ENCODE measurements around the gene FABP7.
"Not testable (repeated sequence)": the region's sequence is repeated elsewhere in the genome, so short reads cannot be mapped to it uniquely, and the experiment has no call there.

Gene FABP7

GRCh38 chr6:122736163-122736562 lies 43.4 kb upstream of the FABP7 start:
- H3K4me3 ChIP-seq (ENCODE audit: low read depth, low read length): no peak overlapping the region
- TF ChIP-seq CTCF (IDR thresholded peaks at IDR 0.05; ENCODE audit: low read depth, low read length): no peak
- DNase-seq (ENCODE audit: low read depth, low spot score): no peak
- in situ Hi-C loops (cut with HindIII; ENCODE audit: low sequenced_read_pairs): no loop called here

GRCh38 chr6:122736616-122737015 lies 42.9 kb upstream of the FABP7 start:
- in situ Hi-C loops (cut with HindIII; ENCODE audit: low sequenced_read_pairs): no loop called here
- no peak for DNase-seq (ENCODE audit: low read depth, low spot score)
- TF ChIP-seq CTCF (IDR thresholded peaks at IDR 0.05; ENCODE audit: low read depth, low read length): no peak
- no peak overlapping the region for H3K4me3 ChIP-seq (ENCODE audit: low read depth, low read length)

GRCh38 chr6:122740091-122740490 lies 39.4 kb upstream of the FABP7 start:
- no peak overlapping the region for H3K4me3 ChIP-seq (ENCODE audit: low read depth, low read length)
- DNase-seq (ENCODE audit: low read depth, low spot score): no peak
- TF ChIP-seq CTCF (IDR thresholded peaks at IDR 0.05; ENCODE audit: low read depth, low read length): no peak
- in situ Hi-C loops (cut with HindIII; ENCODE audit: low sequenced_read_pairs): no loop called here

GRCh38 chr6:122740936-122741335 lies 38.6 kb upstream of the FABP7 start:
- no peak for TF ChIP-seq CTCF (IDR thresholded peaks at IDR 0.05; ENCODE audit: low read depth, low read length)
- in situ Hi-C loops (cut with HindIII; ENCODE audit: low sequenced_read_pairs): no loop called here
- no peak for DNase-seq (ENCODE audit: low read depth, low spot score)
- H3K4me3 ChIP-seq (ENCODE audit: low read depth, low read length): no peak overlapping the region

- H3K4me3 ChIP-seq (ENCODE audit: low read depth, low read length); in situ Hi-C loops (cut with HindIII; ENCODE audit: low sequenced_read_pairs); DNase-seq (ENCODE audit: low read depth, low spot score): not testable (repeated sequence)
- TF ChIP-seq CTCF (IDR thresholded peaks at IDR 0.05; ENCODE audit: low read depth, low read length): peak; percentile 47
These were observed 35.3 kb upstream of the FABP7 start for GRCh38 chr6:122744247-122744646.

GRCh38 chr6:122744856-122745255 lies 34.7 kb upstream of the FABP7 start:
- DNase-seq (ENCODE audit: low read depth, low spot score); H3K4me3 ChIP-seq (ENCODE audit: low read depth, low read length); in situ Hi-C loops (cut with HindIII; ENCODE audit: low sequenced_read_pairs): not testable (repeated sequence)

- in situ Hi-C loops (cut with HindIII; ENCODE audit: low sequenced_read_pairs): no loop called here
- TF ChIP-seq CTCF (IDR thresholded peaks at IDR 0.05; ENCODE audit: low read depth, low read length): no peak
- DNase-seq (ENCODE audit: low read depth, low spot score): no peak
- no peak overlapping the region for H3K4me3 ChIP-seq (ENCODE audit: low read depth, low read length)
These were observed 32.8 kb upstream of the FABP7 start for GRCh38 chr6:122746688-122747087.

All from astrocyte of the spinal cord (primary cell).